ENCODE results near the gene NOD2.

- TF ChIP-seq, protein P1, sequence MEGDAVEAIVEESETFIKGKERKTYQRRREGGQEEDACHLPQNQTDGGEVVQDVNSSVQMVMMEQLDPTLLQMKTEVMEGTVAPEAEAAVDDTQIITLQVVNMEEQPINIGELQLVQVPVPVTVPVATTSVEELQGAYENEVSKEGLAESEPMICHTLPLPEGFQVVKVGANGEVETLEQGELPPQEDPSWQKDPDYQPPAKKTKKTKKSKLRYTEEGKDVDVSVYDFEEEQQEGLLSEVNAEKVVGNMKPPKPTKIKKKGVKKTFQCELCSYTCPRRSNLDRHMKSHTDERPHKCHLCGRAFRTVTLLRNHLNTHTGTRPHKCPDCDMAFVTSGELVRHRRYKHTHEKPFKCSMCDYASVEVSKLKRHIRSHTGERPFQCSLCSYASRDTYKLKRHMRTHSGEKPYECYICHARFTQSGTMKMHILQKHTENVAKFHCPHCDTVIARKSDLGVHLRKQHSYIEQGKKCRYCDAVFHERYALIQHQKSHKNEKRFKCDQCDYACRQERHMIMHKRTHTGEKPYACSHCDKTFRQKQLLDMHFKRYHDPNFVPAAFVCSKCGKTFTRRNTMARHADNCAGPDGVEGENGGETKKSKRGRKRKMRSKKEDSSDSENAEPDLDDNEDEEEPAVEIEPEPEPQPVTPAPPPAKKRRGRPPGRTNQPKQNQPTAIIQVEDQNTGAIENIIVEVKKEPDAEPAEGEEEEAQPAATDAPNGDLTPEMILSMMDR (conservative IDR thresholded peaks at IDR 0.05 in 1 of 2, IDR thresholded peaks at IDR 0.05 in 1 of 2; ENCODE audit: extremely low read depth in 1 of 2, insufficient read depth in 1 of 2, low read depth in 1 of 2, low read length in 2 of 2): no peak
- TF ChIP-seq EZH2 (IDR thresholded peaks at IDR 0.05; ENCODE audit: borderline replicate concordance, low read length): no peak
Measured at GRCh38 chr16:50743581-50744225, 50.3 kb downstream of the NOD2 start.

All from mammary epithelial cell (primary cell).